Fibroblast of skin of back (primary cell): Measurements from ENCODE around the gene TMEM175.
"Not testable (repeated sequence)": the region's sequence is repeated elsewhere in the genome, so short reads cannot be mapped to it uniquely, and the experiment has no call there.

Experiments
- DNase-seq: peaks from one replicate; pipeline ENCODE4 v3.0.0-alpha.2; 2013

The TMEM175 gene

GRCh38 chr4:992297-993110 lies 60.2 kb downstream of the TMEM175 start:
- DNase-seq: no peak

DNA sequence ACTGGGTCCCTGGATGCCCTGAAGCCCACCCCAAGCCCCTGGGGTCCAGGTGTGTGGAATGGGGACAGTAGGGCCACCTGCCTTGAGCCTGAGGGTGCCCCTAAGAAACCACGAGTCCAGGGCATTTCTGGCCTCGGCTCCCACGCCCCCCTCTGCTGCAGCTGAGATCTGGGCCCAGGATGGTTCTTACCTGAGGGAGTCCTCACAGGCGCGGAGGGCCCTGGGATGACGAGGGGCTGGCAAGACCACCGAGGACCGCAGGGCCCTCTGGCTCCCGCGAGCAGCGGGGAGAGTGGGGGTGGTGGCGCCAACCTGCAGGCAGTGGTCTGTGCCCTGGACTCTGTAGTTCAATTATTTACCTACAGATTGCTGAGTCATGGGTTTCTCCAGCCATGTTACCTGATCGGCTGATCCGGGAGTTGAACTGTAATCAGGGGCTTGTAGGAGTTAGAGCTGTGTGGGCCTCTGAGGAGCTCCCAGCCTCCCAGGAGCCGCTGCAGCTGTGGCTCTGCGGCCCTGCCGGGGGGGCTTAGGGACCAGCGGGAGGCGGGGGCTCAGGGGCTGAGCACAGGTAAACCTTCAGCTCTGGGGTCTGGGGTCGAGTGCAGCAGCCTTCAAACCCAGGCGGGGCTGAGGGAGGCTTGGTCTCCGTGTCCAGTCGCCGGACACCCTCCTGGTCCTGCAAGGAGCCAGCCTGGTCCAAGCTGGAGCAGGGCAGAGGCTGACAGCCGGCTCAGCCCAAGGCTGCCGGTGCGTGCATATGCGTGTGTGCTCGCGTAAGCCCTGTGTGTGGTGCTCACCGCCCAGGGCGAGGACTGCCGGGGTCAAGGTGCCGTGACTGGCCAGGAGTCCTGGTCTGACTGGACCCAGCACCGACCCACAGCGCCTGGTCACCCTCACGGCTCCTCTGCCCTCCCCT lies 61.1 kb downstream of the TMEM175 start, which contains the start of gene SLC26A1:
Gene SLC26A1, minus strand, starts transcription at position 294 of the 919 bp plus-strand sequence. CDS start 1,701 bp downstream, outside the sequence.
- DNase-seq: no peak

DNA sequence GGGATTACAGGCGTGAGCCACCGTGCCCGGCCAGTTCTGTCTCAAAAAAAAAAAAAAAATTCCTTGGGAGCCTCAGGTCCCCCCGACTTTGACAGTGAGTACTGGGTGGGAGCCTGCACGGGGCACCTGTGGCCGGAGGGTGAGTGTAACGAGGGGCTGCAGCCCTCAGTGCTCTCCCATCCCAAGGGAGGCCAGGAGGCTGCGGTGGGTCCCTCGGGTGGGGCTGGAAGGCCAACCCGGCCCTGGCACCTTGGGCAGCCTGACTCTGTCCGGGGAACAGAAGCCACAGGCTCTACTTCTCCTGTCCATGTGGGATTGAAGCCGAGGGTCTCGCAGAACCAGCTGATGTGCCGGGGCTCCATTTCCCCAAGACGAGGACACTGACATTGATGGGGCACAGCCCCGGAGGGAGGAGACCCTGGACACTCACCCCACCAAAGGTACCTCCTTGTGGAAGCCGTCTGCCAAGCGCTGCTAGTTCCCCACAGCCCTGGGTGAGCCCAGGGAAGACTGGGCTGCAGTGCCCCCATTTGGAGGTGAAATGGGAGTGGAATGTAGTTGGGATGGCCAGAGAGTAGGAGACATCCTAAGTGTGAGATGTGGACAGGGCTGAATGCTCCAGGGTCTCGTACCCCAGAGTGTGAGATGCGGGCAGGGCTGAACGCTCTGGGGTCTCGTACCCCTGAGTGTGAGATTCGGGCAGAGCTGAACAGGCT lies 63.2 kb downstream of the TMEM175 start:
- no peak for DNase-seq

GRCh38 chr4:996030-996996 lies 64.1 kb downstream of the TMEM175 start:
- DNase-seq: no peak

- no peak for DNase-seq
These were observed 64.7 kb downstream of the TMEM175 start for GRCh38 chr4:996997-997374.

GRCh38 chr4:997375-998071 lies 65.3 kb downstream of the TMEM175 start:
- DNase-seq: no peak

DNA sequence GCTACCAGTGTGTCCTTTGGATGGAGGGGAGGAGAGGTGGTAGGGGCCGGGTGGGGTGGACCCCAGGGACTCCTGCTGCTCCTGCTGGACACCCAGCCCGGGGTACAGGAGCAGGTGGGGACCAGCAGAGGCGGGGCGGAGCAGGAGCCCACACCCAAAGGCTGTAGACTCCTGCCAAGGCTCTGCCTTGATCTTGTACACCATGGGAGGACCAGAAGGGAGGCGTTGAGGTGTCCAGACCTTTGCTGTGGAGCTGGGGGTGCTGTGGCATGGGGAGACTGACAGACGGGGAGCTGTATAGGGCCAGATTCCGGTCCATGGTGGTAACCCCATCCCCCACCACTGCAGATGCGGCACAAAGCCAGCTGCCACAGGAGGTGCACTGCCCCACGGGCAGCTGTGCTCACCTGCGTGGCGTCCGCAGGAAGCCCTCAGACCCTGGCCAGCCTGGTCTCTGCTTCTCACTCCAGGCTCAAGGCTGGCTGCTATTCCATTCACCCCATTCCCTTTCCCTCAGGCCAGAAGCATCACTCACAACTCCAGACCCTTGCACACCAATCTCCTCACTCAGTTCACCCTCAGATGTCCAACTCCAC lies 65.9 kb downstream of the TMEM175 start:
- no peak for DNase-seq

DNA sequence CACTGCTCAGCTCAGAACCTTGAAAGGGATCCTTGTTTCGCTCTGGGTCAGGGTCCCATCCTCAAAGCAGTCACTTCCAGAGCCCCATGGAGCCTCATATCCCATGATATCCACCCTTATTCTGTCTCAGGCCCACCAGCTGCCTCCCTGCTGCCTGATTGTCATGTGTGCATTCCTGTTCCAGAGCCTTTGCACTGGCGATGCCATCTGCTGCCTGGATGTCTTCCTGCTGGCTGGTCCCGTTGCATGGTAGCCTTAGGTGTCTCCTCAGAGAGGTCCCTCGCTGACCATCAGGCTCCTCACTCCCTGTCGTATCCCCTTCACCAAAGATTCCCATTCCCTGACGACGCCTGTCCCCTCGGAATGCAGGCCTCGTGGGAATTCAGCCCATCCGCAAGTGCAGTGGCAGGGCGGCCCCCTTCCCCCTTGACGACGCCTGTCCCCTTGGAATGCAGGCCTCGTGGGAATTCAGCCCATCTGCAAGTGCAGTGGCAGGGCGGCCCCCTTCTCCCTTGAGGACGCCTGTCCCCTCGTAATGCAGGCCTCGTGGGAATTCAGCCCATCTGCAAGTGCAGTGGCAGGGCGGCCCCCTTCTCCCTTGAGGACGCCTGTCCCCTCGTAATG lies 67.1 kb downstream of the TMEM175 start:
- DNase-seq: not testable (repeated sequence)

DNA sequence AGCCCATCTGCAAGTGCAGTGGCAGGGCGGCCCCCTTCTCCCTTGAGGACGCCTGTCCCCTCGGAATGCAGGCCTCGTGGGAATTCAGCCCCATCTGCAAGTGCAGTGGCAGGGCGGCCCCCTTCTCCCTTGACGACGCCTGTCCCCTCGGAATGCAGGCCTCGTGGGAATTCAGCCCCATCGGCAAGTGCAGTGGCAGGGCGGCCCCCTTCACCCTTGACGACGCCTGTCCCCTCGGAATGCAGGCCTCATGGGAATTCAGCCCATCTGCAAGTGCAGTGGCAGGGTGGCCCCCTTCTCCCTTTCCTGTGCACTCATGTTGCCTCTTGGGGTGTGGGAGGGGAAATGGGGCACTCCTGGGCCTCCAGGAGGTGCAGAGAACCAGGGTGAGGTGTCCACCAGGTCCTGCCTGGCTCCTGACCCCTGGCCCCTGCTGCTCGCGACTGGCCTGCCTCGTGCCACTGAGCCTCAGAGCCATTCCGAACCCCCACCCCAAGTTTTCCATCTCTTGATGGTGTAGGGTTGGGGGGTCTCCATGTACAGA lies 67.7 kb downstream of the TMEM175 start:
- no peak for DNase-seq

GRCh38 chr4:1000686-1001260 lies 68.5 kb downstream of the TMEM175 start:
- DNase-seq: no peak

GRCh38 chr4:1001561-1002130 lies 69.4 kb downstream of the TMEM175 start:
- no peak for DNase-seq

DNA sequence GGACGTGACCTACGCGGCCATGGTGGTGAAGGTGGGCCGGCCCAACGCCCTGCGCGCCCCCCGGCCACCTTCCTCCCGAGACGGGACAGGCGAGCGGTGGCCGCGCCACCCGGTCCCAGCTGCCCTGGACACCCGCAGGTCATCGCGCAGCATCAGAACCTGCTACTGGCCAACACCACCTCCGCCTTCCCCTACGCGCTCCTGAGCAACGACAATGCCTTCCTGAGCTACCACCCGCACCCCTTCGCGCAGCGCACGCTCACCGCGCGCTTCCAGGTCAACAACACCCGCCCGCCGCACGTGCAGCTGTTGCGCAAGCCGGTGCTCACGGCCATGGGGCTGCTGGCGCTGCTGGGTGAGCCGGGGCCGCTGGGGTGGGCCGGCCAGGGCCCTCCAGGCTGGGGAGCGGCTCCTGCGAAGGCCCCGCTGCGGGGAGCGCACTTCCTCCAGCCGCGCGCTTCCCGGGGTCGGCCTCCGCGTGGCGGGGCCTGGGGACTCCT lies 69.9 kb downstream of the TMEM175 start:
- no peak for DNase-seq

DNA sequence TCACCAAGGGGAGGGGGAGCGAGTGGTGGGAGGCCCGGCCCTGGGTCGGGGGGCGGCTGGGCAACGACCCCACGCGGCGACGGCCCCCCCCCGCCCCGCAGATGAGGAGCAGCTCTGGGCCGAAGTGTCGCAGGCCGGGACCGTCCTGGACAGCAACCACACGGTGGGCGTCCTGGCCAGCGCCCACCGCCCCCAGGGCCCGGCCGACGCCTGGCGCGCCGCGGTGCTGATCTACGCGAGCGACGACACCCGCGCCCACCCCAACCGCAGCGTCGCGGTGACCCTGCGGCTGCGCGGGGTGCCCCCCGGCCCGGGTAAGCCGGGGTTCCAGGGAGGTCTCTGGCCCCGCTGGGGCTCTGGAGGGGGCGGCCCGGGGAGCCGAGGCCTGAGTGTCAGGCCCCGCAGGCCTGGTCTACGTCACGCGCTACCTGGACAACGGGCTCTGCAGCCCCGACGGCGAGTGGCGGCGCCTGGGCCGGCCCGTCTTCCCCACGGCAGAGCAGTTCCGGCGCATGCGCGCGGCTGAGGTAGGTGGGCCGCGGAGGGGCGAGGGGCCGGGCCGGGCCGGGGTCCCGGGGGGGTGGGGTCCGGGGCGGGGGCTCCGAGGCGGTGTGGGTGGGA lies 70.5 kb downstream of the TMEM175 start:
- no peak for DNase-seq

GRCh38 chr4:1003271-1004070 lies 71.2 kb downstream of the TMEM175 start:
- no peak for DNase-seq

GRCh38 chr4:1004071-1004418 lies 71.8 kb downstream of the TMEM175 start:
- DNase-seq: no peak

GRCh38 chr4:1004557-1005485 lies 72.6 kb downstream of the TMEM175 start:
- DNase-seq: no peak
